HG02884 (cell line): Measurements from ENCODE around the gene PAK5.

Source experiments
- ATAC-seq: cut with Tn5 transposase; IDR thresholded peaks from one replicate; pipeline ENCODE4 v1.9.1; 2021; ENCODE audit warnings: mild to moderate bottlenecking, moderate library complexity; ENCODE audit not compliant: unreplicated experiment

Gene PAK5

GRCh38 chr20:9503526-9504245, 335.2 kb downstream of the PAK5 start:
- no peak for ATAC-seq

- ATAC-seq = no peak
These were observed 337.4 kb downstream of the PAK5 start for GRCh38 chr20:9501473-9501872.

- ATAC-seq = peak; percentile 72
These were observed 338.8 kb downstream of the PAK5 start for GRCh38 chr20:9500121-9500520.

GRCh38 chr20:9499126-9499899, 339.6 kb downstream of the PAK5 start:
- no peak for ATAC-seq

GRCh38 chr20:9498322-9498721, 340.6 kb downstream of the PAK5 start:
- ATAC-seq = no peak

- ATAC-seq = no peak
These were observed 342.7 kb downstream of the PAK5 start for GRCh38 chr20:9496155-9496554.

- ATAC-seq = no peak
These were observed 343.2 kb downstream of the PAK5 start for GRCh38 chr20:9495701-9496100.

- ATAC-seq = no peak
These were observed 345.1 kb downstream of the PAK5 start for GRCh38 chr20:9493803-9494202.

GRCh38 chr20:9492067-9492466, 346.8 kb downstream of the PAK5 start:
- ATAC-seq = no peak

GRCh38 chr20:9491324-9491723, 347.6 kb downstream of the PAK5 start:
- no peak for ATAC-seq

GRCh38 chr20:9490631-9491030, 348.2 kb downstream of the PAK5 start:
- no peak for ATAC-seq

GRCh38 chr20:9490161-9490560, 348.7 kb downstream of the PAK5 start:
- ATAC-seq = no peak

- ATAC-seq = no peak
These were observed 350.8 kb downstream of the PAK5 start for GRCh38 chr20:9488063-9488462.
